Thyroid gland (tissue), 4 donors: ENCODE measurements around the gene ABR. TPM values are rescaled to one million over a fixed set of nuclear protein-coding genes. Genes with fewer than 3 reads are reported as not detected.

ENCODE experiments used
- DNase-seq, 2 donors: peaks; one replicate each; pipeline ENCODE4 v3.0.0-alpha.2; 2019
- H3K27ac ChIP-seq, 3 donors: fragments of 200-600 bp; sonication (generic); 1 replicate in 2 of 3; 2 replicates in 1 of 3; pipeline ENCODE4 v1.5.1; 2016 to 2019; ENCODE audit warnings: mild to moderate bottlenecking in 1 of 3, moderate library complexity in 1 of 3
- H3K27me3 ChIP-seq: fragments of 200-600 bp; sonication (generic); one replicate; pipeline ENCODE4 v1.5.1; 2019
- H3K36me3 ChIP-seq, 2 donors: fragments of 200-600 bp; sonication (generic); one replicate each; pipeline ENCODE4 v1.5.1; 2016 to 2019
- H3K4me1 ChIP-seq, 2 donors: fragments of 200-600 bp; sonication (generic); one replicate each; pipeline ENCODE4 v1.5.1; 2017 to 2019
- H3K4me3 ChIP-seq, 3 donors: fragments of 200-600 bp; sonication (generic); replicated peaks in 1 of 3; 1 replicate in 2 of 3; 2 replicates in 1 of 3; pipeline ENCODE4 v1.5.1; 2016; ENCODE audit warnings: mild to moderate bottlenecking in 1 of 3
- H3K9me3 ChIP-seq: fragments of 200-600 bp; sonication (generic); one replicate; pipeline ENCODE4 v1.5.1; 2017
- POLR2A ChIP-seq, 2 donors: fragments of 450-650 bp; IDR thresholded peaks; one replicate each; pipeline ENCODE4 v1.6.1; 2017; ENCODE audit warnings: antibody characterized with exemption in 2 of 2, mild to moderate bottlenecking in 2 of 2, moderate library complexity in 1 of 2
- WGBS, 2 donors: methylation state at CpG; one replicate each; pipeline ENCODE4 v1.1.5; 2017; 5-methylcytosine and 5-hydroxymethylcytosine counted together
- intact Hi-C: fragments of 100-400 bp; cut with DNase I; formaldehyde crosslinking; loops from one replicate; pipeline ENCODE4 v1.15.1; 2023
- total RNA-seq, 4 donors: library from RNA; depleted of rRNA; stranded (reverse); fragments of >200 nt; gene quantifications; one replicate each; pipeline ENCODE4 v1.2.3, GENCODE V29; 2016
- TF ChIP-seq, protein P1 (sequence below), 6 experiments: fragments of 200-600 bp in 3 of 6; fragments of 450-650 bp in 3 of 6; sonication (generic) in 3 of 6; IDR thresholded peaks; one replicate each; pipeline ENCODE4 v1.5.1; 2016 to 2019; ENCODE audit warnings: antibody characterized with exemption in 6 of 6, mild to moderate bottlenecking in 2 of 6, inconsistent platforms in 1 of 6, moderate library complexity in 1 of 6

Gene ABR
- total RNA-seq, 4 donors from 2014 or later, result 23.7 to 33.7 (median 31.5) TPM

DNA sequence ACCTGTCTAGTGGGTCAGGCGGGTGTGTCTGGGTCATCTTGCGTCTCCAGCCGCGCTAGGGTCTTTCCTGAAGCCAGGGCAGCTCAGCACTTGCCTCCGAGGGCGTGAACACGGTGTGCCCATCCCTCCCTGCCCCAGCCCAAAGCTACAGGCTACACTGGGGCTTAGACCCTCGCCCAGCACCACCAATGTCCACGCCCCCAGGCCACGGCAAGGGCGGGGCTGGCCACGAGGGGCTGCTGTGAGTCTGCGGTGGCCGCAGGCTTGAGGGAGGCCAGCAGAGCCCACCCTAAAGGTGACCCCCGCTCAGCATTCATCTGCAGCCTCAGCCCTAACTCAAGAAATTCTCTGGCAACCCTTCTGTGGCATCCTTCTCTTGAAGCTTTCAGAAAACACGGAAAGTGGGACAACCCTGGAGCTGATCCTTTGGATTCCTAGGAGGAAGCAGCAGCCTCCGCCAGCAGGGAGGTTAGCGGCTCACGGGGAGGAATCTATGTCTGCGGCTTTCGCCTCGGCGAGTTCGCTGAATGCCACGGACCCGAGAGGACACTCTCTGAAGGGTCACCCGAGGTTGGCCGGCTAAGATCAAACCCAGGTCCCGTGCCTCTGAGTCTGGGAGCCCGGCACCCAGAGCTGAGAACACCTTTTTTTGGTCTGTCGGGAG lies 141.2 kb downstream of the ABR start:
- 93 to 94% methylated on average over 16 to 22 of the region's 31 CpGs for WGBS, 2 donors
- peaks cover 0 to 24% of the 10 kb centered on the region in 2 donors for H3K4me1 ChIP-seq
- H3K4me3 ChIP-seq, result no peak overlapping the region
- no peaks in the 10 kb centered on the region for H3K27me3 ChIP-seq
- TF ChIP-seq, protein P1, sequence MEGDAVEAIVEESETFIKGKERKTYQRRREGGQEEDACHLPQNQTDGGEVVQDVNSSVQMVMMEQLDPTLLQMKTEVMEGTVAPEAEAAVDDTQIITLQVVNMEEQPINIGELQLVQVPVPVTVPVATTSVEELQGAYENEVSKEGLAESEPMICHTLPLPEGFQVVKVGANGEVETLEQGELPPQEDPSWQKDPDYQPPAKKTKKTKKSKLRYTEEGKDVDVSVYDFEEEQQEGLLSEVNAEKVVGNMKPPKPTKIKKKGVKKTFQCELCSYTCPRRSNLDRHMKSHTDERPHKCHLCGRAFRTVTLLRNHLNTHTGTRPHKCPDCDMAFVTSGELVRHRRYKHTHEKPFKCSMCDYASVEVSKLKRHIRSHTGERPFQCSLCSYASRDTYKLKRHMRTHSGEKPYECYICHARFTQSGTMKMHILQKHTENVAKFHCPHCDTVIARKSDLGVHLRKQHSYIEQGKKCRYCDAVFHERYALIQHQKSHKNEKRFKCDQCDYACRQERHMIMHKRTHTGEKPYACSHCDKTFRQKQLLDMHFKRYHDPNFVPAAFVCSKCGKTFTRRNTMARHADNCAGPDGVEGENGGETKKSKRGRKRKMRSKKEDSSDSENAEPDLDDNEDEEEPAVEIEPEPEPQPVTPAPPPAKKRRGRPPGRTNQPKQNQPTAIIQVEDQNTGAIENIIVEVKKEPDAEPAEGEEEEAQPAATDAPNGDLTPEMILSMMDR (IDR thresholded peaks at IDR 0.05), result no peak
- TF ChIP-seq POLR2A (IDR thresholded peaks at IDR 0.05), result no peak
- H3K36me3 ChIP-seq, result no peaks in the 10 kb centered on the region
- no peak for DNase-seq
- H3K27ac ChIP-seq, result peak overlapping the region in 1 of 3 donors; percentile 68
- intact Hi-C loops, result no loop called here
- no peaks in the 10 kb centered on the region for H3K9me3 ChIP-seq

DNA sequence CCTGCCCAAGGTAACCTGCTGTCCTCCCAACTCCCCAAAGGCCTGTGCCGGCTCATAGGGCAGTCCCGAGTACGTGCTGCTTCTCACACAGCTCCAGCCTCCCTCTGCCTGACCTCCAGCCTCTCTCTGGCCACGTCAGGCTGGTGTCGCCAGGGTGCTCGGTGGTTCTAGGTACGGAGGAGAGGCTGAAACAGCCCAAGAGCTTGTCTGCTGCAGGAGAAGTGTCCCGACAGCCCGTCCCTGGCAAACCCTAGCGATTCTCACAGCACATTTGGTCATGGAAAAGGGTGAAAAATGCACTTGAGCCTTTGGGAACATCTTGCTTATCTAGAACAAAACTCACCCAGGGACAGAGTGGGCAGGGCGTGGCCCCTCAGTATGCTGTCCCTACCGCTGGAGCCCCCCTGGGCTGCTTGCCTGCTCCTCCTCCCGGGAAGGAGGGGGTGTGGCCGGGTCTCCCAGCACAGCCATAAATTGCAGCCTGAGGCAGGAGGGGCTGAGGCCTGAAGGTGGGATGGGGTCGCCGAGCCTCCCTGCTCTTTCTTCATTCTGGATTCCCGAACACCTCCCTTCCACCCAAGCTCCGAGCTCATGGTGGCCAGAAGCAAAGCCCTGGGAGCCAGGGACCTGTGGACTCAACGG lies 142.4 kb downstream of the ABR start:
- 87 to 91% methylated on average over 17 to 18 of the region's 19 CpGs for WGBS, 2 donors
- intact Hi-C loops, result no loop called here
- no peak for TF ChIP-seq POLR2A (IDR thresholded peaks at IDR 0.05)
- TF ChIP-seq, protein P1 (IDR thresholded peaks at IDR 0.05), result no peak
- H3K27ac ChIP-seq, result no peak overlapping the region
- no peaks in the 10 kb centered on the region for H3K9me3 ChIP-seq
- no peaks in the 10 kb centered on the region for H3K36me3 ChIP-seq
- no peak for DNase-seq
- no peak overlapping the region for H3K4me3 ChIP-seq
- no peaks in the 10 kb centered on the region for H3K27me3 ChIP-seq
- peaks cover 7 to 36% of the 10 kb centered on the region in 2 donors for H3K4me1 ChIP-seq

DNA sequence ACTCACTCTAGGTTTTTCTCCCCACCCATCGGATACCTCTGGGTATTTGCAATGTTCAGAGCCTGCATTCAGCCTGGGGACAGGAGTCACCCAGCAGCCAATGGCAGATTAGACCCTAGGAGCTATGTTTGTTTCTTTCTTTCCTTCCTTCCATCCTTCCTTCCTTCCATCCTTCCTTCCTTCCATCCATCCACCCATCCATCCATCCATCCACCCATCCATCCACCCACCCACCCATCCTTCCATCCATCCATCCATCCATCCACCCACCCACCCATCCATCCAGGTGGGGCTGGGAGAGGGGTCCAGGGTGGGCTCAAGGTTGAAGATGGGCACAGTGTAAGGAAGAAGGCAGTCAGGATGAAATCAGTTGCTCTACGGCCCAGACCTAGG lies 142.9 kb downstream of the ABR start:
- Histone ChIP-seq H3K27me3 (no peaks in the 10 kb centered on the region), H3K27ac (no peak overlapping the region), H3K4me1 (peaks cover 12 to 41% of the 10 kb centered on the region in 2 donors), H3K9me3 (no peaks in the 10 kb centered on the region), H3K36me3 (no peaks in the 10 kb centered on the region), H3K4me3 (no peak overlapping the region)
- intact Hi-C loops, result no loop called here
- 89 to 100% methylated on average over 2 of the region's 2 CpGs for WGBS, 2 donors
- DNase-seq, result no peak
- TF ChIP-seq POLR2A (IDR thresholded peaks at IDR 0.05), result no peak
- TF ChIP-seq, protein P1 (IDR thresholded peaks at IDR 0.05), result no peak

DNA sequence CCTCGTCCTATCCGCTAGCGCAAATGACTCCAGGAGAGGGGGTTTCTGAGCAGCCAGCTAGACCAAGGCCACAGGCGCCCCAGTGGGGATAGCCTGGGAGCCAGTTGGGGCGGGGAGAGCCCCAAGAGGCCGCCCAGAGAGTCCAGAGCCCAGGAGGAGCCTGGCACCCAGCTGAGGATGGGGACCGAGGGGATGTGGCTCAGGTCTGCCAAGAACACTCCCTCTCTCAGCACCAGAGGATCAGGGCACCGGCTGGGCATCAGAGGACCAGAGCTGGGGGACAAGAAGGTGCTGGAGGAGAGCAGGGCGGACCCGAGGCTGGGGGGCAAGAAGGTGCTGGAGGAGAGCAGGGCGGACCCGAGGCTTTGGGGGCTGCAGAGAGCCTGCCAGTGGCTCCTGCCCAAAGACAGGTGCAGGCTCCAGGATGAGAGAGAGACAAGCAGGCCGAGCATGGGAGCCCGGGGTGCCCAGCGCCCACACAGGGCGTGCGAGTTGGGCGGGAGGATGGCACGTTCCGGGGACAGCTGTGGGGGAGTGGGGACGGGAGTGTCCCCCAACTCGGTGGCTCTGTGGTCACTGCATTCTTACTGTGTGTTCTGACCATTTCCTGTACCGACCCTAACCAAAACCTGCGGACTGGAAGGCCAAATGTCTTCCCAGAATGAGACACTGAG lies 143.5 kb downstream of the ABR start:
- 89 to 95% methylated on average over 23 to 24 of the region's 24 CpGs for WGBS, 2 donors

DNA sequence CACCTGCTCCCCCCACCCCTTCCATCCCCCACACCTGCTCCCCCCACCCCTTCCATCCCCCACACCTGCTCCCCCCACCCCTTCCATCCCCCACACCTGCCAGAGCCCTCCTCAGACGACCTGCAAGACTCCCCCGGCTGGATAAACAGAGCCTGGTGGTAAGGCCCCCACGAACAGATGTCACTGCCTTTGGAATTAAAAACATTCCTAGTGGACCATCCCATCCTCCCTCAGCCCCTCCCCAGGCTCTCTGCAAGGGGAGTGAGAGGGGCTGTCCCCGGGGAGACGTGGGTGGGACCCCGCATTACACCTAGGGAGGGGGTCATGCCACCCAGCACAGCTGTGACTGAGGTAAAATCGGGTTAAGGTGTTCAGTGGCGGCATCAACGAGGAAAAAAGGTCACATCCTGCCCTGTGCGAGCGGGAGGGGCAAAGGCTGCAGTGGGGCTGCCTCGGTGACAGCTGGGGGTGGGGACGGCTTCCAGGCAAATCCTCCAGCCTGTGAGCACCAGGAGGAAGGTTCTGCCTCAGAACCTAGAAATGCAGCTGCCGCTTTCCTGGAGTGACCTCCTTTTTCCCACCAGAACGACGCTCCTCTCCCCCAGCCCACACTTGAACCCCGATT lies 144.1 kb downstream of the ABR start:
- intact Hi-C loops, result no loop called here
- peaks cover 13 to 50% of the 10 kb centered on the region in 2 donors for H3K4me1 ChIP-seq
- TF ChIP-seq POLR2A (IDR thresholded peaks at IDR 0.05), result no peak

More for the DNA sequence above, 143.5 kb downstream of the ABR start:
- Histone ChIP-seq H3K27ac (no peak overlapping the region), H3K4me3 (no peak overlapping the region), H3K36me3 (no peaks in the 10 kb centered on the region), H3K27me3 (no peaks in the 10 kb centered on the region), H3K4me1 (peaks cover 13 to 46% of the 10 kb centered on the region in 2 donors), H3K9me3 (no peaks in the 10 kb centered on the region)
- no peak for TF ChIP-seq POLR2A (IDR thresholded peaks at IDR 0.05)
- intact Hi-C loops, result no loop called here
- no peak for DNase-seq

More for the DNA sequence above, 144.1 kb downstream of the ABR start:
- 54 to 63% methylated on average over 14 to 17 of the region's 17 CpGs for WGBS, 2 donors
- no peaks in the 10 kb centered on the region for H3K9me3 ChIP-seq
- H3K36me3 ChIP-seq, result no peaks in the 10 kb centered on the region
- H3K4me3 ChIP-seq, result no peak overlapping the region
- DNase-seq, result no peak
- H3K27ac ChIP-seq, result no peak overlapping the region
- H3K27me3 ChIP-seq, result no peaks in the 10 kb centered on the region
